COR-L47 (cell line): ENCODE results near the gene REX1BD.
A peak's percentile ranks its signal among the peaks of the same experiment; 100 is the strongest.
"Not testable (repeated sequence)": the region's sequence is repeated elsewhere in the genome, so short reads cannot be mapped to it uniquely, and the experiment has no call there.

ENCODE experiments used
- DNase-seq: peaks from one replicate; lab custom pipeline; 2025; lab: John Stamatoyannopoulos, UW

REX1BD gene

GRCh38 chr19:18577365-18577914, 11.2 kb upstream of the REX1BD start:
- DNase-seq: no peak

GRCh38 chr19:18580311-18580710, 8.3 kb upstream of the REX1BD start:
- DNase-seq: no peak

- DNase-seq: no peak
Observed at GRCh38 chr19:18586306-18586705, 2.3 kb upstream of the REX1BD start.

- no peak for DNase-seq
Observed at GRCh38 chr19:18587561-18587960, 1.0 kb upstream of the REX1BD start.

GRCh38 chr19:18587962-18588610, 512 bp upstream of the REX1BD start:
- no peak for DNase-seq

- peak; percentile 53 for DNase-seq
Observed at GRCh38 chr19:18589380-18590272, 1.0 kb downstream of the REX1BD start.

- DNase-seq: no peak
Observed at GRCh38 chr19:18590273-18591272, 2.0 kb downstream of the REX1BD start.

GRCh38 chr19:18591735-18592385, 3.3 kb downstream of the REX1BD start:
- DNase-seq: no peak

- DNase-seq: not testable (repeated sequence)
Observed at GRCh38 chr19:18592732-18593131, 4.1 kb downstream of the REX1BD start.

- DNase-seq: no peak
Observed at GRCh38 chr19:18593367-18594095, 4.9 kb downstream of the REX1BD start.

- DNase-seq: peak; percentile 63
Observed at GRCh38 chr19:18594096-18594823, 5.7 kb downstream of the REX1BD start.

GRCh38 chr19:18594824-18595373, 6.3 kb downstream of the REX1BD start:
- no peak for DNase-seq

GRCh38 chr19:18595475-18595874, 6.9 kb downstream of the REX1BD start:
- DNase-seq: no peak

- no peak for DNase-seq
Observed at GRCh38 chr19:18596752-18597157, 8.2 kb downstream of the REX1BD start.

- DNase-seq: no peak
Observed at GRCh38 chr19:18597809-18598660, 9.4 kb downstream of the REX1BD start.

- DNase-seq: no peak
Observed at GRCh38 chr19:18599485-18599884, 10.9 kb downstream of the REX1BD start.

GRCh38 chr19:18600692-18601397, 12.2 kb downstream of the REX1BD start:
- not testable (repeated sequence) for DNase-seq

- no peak for DNase-seq
Observed at GRCh38 chr19:18601875-18602274, 13.3 kb downstream of the REX1BD start.
